HCT116 (cell line): ENCODE results near the gene LPAR2. TPM values are rescaled to one million over a fixed set of nuclear protein-coding genes. Genes with fewer than 3 reads are reported as not detected.

Experiments
- ATAC-seq: fragments of 200-7000 bp; cut with Tn5 transposase; 2 replicates; pipeline ENCODE4 v1.9.1; 2020; ENCODE audit warnings: mild to moderate bottlenecking, moderate library complexity
- BruUV-seq: library from RNA; stranded (reverse); fragments of 400-500 nt; replicated peaks from 2 replicates; lab custom pipeline; 2021; lab: Mats Ljungman, UMichigan
- CTCF ChIA-PET: fragments of 300-600 bp; sonication (Branson Sonifier 250); formaldehyde crosslinking; loops from one replicate; lab custom pipeline; 2021; ENCODE audit warnings: antibody characterized with exemption; lab: Charles Lee
- POLR2A ChIA-PET: fragments of 300-600, 350-600 bp; sonication (Branson Sonifier 250); formaldehyde crosslinking; loops from one replicate; lab custom pipeline; 2021; ENCODE audit warnings: antibody characterized with exemption; lab: Charles Lee
- RAD21 ChIA-PET, 2 experiments: fragments of 300-600 bp; sonication (Branson Sonifier 250); formaldehyde crosslinking; loops; one replicate each; lab custom pipeline; 2023; ENCODE audit warnings: low total read pairs in 2 of 2; ENCODE audit not compliant: uncharacterized antibody in 2 of 2, unreplicated experiment in 2 of 2, low non-redundant PET in 1 of 2; lab: Charles Lee
- DNase-seq: peaks from one replicate; pipeline ENCODE4 v3.0.0-alpha.2; 2010; ENCODE audit warnings: low read depth, low spot score
- H2AFZ ChIP-seq: fragments of 200-600 bp; shearing (Covaris generic), sonication (generic); 2 replicates; pipeline ENCODE4 v1.6.1; 2017; ENCODE audit warnings: low read depth, mixed run types, mixed read lengths, antibody characterized with exemption, low read length; ENCODE audit not compliant: poor library complexity, severe bottlenecking
- H3K27ac ChIP-seq: 2 replicates; pipeline ENCODE4 v1.5.1; 2012; ENCODE audit warnings: low read depth, low read length
- H3K27me3 ChIP-seq: fragments of 200-600 bp; sonication (generic); 2 replicates; pipeline ENCODE4 v1.6.1; 2016; ENCODE audit warnings: mixed run types, low read length, mixed read lengths; ENCODE audit not compliant: insufficient read depth
- H3K36me3 ChIP-seq, 2 experiments: fragments of 200-500 bp in 1 of 2; fragments of 200-600 bp in 1 of 2; sonication (Bioruptor generic) in 1 of 2; sonication (generic) in 1 of 2; 2 replicates each; pipeline versions ENCODE4 v1.5.1 to v1.6.1; 2014 to 2016; ENCODE audit warnings: low read length in 2 of 2, inconsistent platforms in 1 of 2, mixed read lengths in 1 of 2, mixed run types in 1 of 2; ENCODE audit not compliant: insufficient read depth in 2 of 2, control insufficient read depth in 1 of 2
- H3K4me1 ChIP-seq, 2 experiments: fragments of 200-600 bp in 1 of 2; sonication (generic) in 1 of 2; 2 replicates each; pipeline versions ENCODE4 v1.5.1 to v1.6.1; 2012 to 2017; ENCODE audit warnings: low read length in 2 of 2, inconsistent platforms in 1 of 2, mild to moderate bottlenecking in 1 of 2, mixed read lengths in 1 of 2, mixed run types in 1 of 2, moderate library complexity in 1 of 2; ENCODE audit not compliant: insufficient read depth in 2 of 2, control insufficient read depth in 1 of 2
- H3K4me2 ChIP-seq: fragments of 200-600 bp; sonication (generic); 2 replicates; pipeline ENCODE4 v1.6.1; 2017; ENCODE audit warnings: mixed run types, low read length, mixed read lengths
- H3K4me3 ChIP-seq, 2 experiments: fragments of 200-600 bp in 1 of 2; sonication (generic) in 1 of 2; replicated peaks in 1 of 2; 2 replicates each; pipeline ENCODE4 v1.5.1; 2011 to 2016; ENCODE audit warnings: low read length in 2 of 2, control low read depth in 1 of 2, low read depth in 1 of 2, mild to moderate bottlenecking in 1 of 2, mixed read lengths in 1 of 2, mixed run types in 1 of 2
- H3K79me2 ChIP-seq: fragments of 200-600 bp; sonication (generic); 2 replicates; pipeline ENCODE4 v1.6.1; 2017; ENCODE audit warnings: mild to moderate bottlenecking, mixed run types, low read length, moderate library complexity, mixed read lengths; ENCODE audit not compliant: insufficient read depth
- H3K9ac ChIP-seq: fragments of 200-600 bp; sonication (generic); 2 replicates; pipeline ENCODE4 v1.6.1; 2016; ENCODE audit warnings: low read length, mixed read lengths
- H3K9me2 ChIP-seq: fragments of 200-600 bp; sonication (generic), shearing (Covaris generic); 2 replicates; pipeline ENCODE4 v1.6.1; 2017; ENCODE audit warnings: mixed run types, mild to moderate bottlenecking, moderate library complexity; ENCODE audit not compliant: insufficient read depth
- H3K9me3 ChIP-seq, 2 experiments: fragments of 200-500 bp in 1 of 2; fragments of 200-600 bp in 1 of 2; sonication (Bioruptor generic) in 1 of 2; sonication (generic) in 1 of 2; 2 replicates each; pipeline ENCODE4 v1.6.1; 2014 to 2017; ENCODE audit warnings: low read length in 2 of 2, mixed read lengths in 2 of 2, inconsistent platforms in 1 of 2, low read depth in 1 of 2, mild to moderate bottlenecking in 1 of 2, mixed run types in 1 of 2, moderate library complexity in 1 of 2; ENCODE audit not compliant: control insufficient read depth in 1 of 2, insufficient read depth in 1 of 2
- H4K20me1 ChIP-seq: fragments of 200-600 bp; sonication (generic), shearing (Covaris generic); 2 replicates; pipeline ENCODE4 v1.6.1; 2017; ENCODE audit warnings: mixed run types, mild to moderate bottlenecking, moderate library complexity; ENCODE audit not compliant: insufficient read depth
- CBX3 ChIP-seq: IDR thresholded peaks from 2 replicates; pipeline ENCODE4 v1.6.1; 2012; ENCODE audit warnings: low read depth
- CEBPB ChIP-seq: IDR thresholded peaks from 2 replicates; pipeline ENCODE4 v1.6.1; 2012; ENCODE audit warnings: low read depth
- EGR1 ChIP-seq: IDR thresholded peaks from 2 replicates; pipeline ENCODE4 v1.6.1; 2012; ENCODE audit warnings: low read depth
- ELF1 ChIP-seq: IDR thresholded peaks from 2 replicates; pipeline ENCODE4 v1.6.1; 2012; ENCODE audit warnings: low read depth, borderline replicate concordance
- EZH2phosphoT487 ChIP-seq: fragments of 200-600 bp; IDR thresholded peaks from 2 replicates; pipeline ENCODE4 v1.6.1; 2018; ENCODE audit warnings: antibody characterized with exemption, borderline replicate concordance
- JUND ChIP-seq: IDR thresholded peaks from 2 replicates; pipeline ENCODE4 v1.6.1; 2012
- MAX ChIP-seq: IDR thresholded peaks from 2 replicates; pipeline ENCODE4 v1.6.1; 2012
- POLR2A ChIP-seq: IDR thresholded peaks from 2 replicates; pipeline ENCODE4 v1.7.0; 2011; ENCODE audit warnings: borderline replicate concordance; ENCODE audit not compliant: insufficient read depth, insufficient read length; ENCODE audit errors: extremely low read depth
- RAD21 ChIP-seq: IDR thresholded peaks from 2 replicates; pipeline ENCODE4 v1.6.1; 2012; ENCODE audit warnings: low read depth, mild to moderate bottlenecking
- SP1 ChIP-seq: IDR thresholded peaks from 2 replicates; pipeline ENCODE4 v1.6.1; 2012; ENCODE audit warnings: low read depth
- TCF7L2 ChIP-seq: IDR thresholded peaks from 2 replicates; pipeline ENCODE4 v1.7.0; 2011; ENCODE audit warnings: borderline replicate concordance, inconsistent platforms; ENCODE audit not compliant: insufficient read depth, insufficient read length; ENCODE audit errors: extremely low read depth
- ZBTB33 ChIP-seq: IDR thresholded peaks from 2 replicates; pipeline ENCODE4 v1.6.1; 2011; ENCODE audit warnings: mild to moderate bottlenecking, low read length, moderate library complexity; ENCODE audit not compliant: insufficient replicate concordance; ENCODE audit errors: extremely low read depth
- ZFX ChIP-seq: fragments of 450-650 bp; IDR thresholded peaks from 2 replicates; pipeline ENCODE4 v1.6.1; 2017
- intact Hi-C: fragments of 100-400 bp; cut with micrococcal nuclease; formaldehyde crosslinking; loops from 2 replicates; pipeline ENCODE4 v1.10.0; 2022
- total RNA-seq: library from RNA; stranded (reverse); gene quantifications from one replicate; pipeline ENCODE4 v1.2.1, GENCODE V29; 2021; ENCODE audit not compliant: unreplicated experiment
- TF ChIP-seq, protein P1 (sequence below): IDR thresholded peaks from 2 replicates; pipeline ENCODE4 v1.6.1; 2012
- TF ChIP-seq, protein P2 (sequence below), 3 experiments: fragments of 200-600 bp in 1 of 3; sonication (generic) in 1 of 3; IDR thresholded peaks in 2 of 3; conservative IDR thresholded peaks in 1 of 3; 2 replicates each; pipeline ENCODE4 v1.5.1; 2012 to 2017; ENCODE audit warnings: low read depth in 2 of 3, low read length in 2 of 3, antibody characterized with exemption in 1 of 3, borderline replicate concordance in 1 of 3, control low read depth in 1 of 3, mild to moderate bottlenecking in 1 of 3, mixed read lengths in 1 of 3, mixed run types in 1 of 3, moderate library complexity in 1 of 3; ENCODE audit not compliant: insufficient read depth in 1 of 3

The LPAR2 gene
- total RNA-seq, 1 experiment from 2014 or later = 28.2 TPM

GRCh38 chr19:19592690-19593089, 35.3 kb downstream of the LPAR2 start:
- Histone ChIP-seq H3K79me2 (no peaks in the 10 kb centered on the region), H3K9me3 (no peaks in the 10 kb centered on the region)
- BruUV-seq = no TSS peak
- intact Hi-C loops = no loop called here
- no peak for TF ChIP-seq TCF7L2
- no peak for TF ChIP-seq SP1
- TF ChIP-seq, protein P1, sequence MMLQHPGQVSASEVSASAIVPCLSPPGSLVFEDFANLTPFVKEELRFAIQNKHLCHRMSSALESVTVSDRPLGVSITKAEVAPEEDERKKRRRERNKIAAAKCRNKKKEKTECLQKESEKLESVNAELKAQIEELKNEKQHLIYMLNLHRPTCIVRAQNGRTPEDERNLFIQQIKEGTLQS = no peak
- no peak for TF ChIP-seq EZH2phosphoT487
- no peak for TF ChIP-seq MAX
- TF ChIP-seq JUND = no peak
- no peak for TF ChIP-seq CEBPB
- TF ChIP-seq ELF1 = no peak
- TF ChIP-seq ZFX = no peak
- no peak for TF ChIP-seq POLR2A
- no peak for TF ChIP-seq ZBTB33
- no peak for TF ChIP-seq CBX3
- TF ChIP-seq, protein P2, sequence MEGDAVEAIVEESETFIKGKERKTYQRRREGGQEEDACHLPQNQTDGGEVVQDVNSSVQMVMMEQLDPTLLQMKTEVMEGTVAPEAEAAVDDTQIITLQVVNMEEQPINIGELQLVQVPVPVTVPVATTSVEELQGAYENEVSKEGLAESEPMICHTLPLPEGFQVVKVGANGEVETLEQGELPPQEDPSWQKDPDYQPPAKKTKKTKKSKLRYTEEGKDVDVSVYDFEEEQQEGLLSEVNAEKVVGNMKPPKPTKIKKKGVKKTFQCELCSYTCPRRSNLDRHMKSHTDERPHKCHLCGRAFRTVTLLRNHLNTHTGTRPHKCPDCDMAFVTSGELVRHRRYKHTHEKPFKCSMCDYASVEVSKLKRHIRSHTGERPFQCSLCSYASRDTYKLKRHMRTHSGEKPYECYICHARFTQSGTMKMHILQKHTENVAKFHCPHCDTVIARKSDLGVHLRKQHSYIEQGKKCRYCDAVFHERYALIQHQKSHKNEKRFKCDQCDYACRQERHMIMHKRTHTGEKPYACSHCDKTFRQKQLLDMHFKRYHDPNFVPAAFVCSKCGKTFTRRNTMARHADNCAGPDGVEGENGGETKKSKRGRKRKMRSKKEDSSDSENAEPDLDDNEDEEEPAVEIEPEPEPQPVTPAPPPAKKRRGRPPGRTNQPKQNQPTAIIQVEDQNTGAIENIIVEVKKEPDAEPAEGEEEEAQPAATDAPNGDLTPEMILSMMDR (IDR thresholded peaks at IDR 0.05 in 2 of 3, conservative IDR thresholded peaks at IDR 0.05 in 1 of 3; ENCODE audit: borderline replicate concordance in 1 of 3, insufficient read depth in 1 of 3, low read depth in 2 of 3, low read length in 2 of 3) = no peak
- no peak for TF ChIP-seq RAD21
- no peak for TF ChIP-seq EGR1
- TF ChIP-seq, all 23 proteins: peak for 0
- Histone ChIP-seq H3K4me2 (no peak overlapping the region), H3K27me3 (no peaks in the 10 kb centered on the region), H2AFZ (no peak overlapping the region), H3K9ac (no peak overlapping the region), H3K9me2 (no peaks in the 10 kb centered on the region), H3K27ac (no peak overlapping the region), H4K20me1 (no peaks in the 10 kb centered on the region), H3K4me3 (no peak overlapping the region), H3K36me3 (0 out of 4 replicates have a peak, but pooled peaks cover 0 to 10% of the 10 kb centered on the region in 2 experiments), H3K4me1 (peaks cover 9 to 25% of the 10 kb centered on the region in 2 experiments)
- ATAC-seq (no peak), DNase-seq (no peak)
- ChIA-PET POLR2A (no interaction called here), RAD21 (no interaction called here), CTCF (no interaction called here)
